HepG2 (cell line): ENCODE results near the gene DIP2C. TPM values are rescaled to one million over a fixed set of nuclear protein-coding genes. Genes with fewer than 3 reads are reported as not detected.

Experiments
- ATAC-seq: fragments of 200-7000 bp; cut with Tn5 transposase; 3 replicates; pipeline ENCODE4 v1.9.1; 2020; ENCODE audit warnings: mild to moderate bottlenecking, moderate library complexity
- BruUV-seq: library from RNA; stranded (reverse); fragments of 400-500 nt; replicated peaks from 2 replicates; lab custom pipeline; 2021; lab: Mats Ljungman, UMichigan
- CTCF ChIA-PET: fragments of 300-600 bp; formaldehyde crosslinking; extraction: SDS; loops from one replicate; lab custom pipeline; 2021; ENCODE audit warnings: low total read pairs, inconsistent platforms, low intra/inter-chr PET ratio; lab: Yijun Ruan, JAX
- POLR2A ChIA-PET: fragments of 350-600 bp; sonication (Branson Sonifier 250); formaldehyde crosslinking; loops from one replicate; lab custom pipeline; 2020; ENCODE audit warnings: antibody characterized with exemption, inconsistent platforms; lab: Yijun Ruan, JAX
- DNase-seq: peaks from one replicate; pipeline ENCODE4 v3.0.0-alpha.2; 2015; ENCODE audit warnings: low spot score
- FAIRE-seq: peaks from 3 replicates; lab custom pipeline; 2011; peaks lifted over from hg19 to GRCh38; lab: Jason Lieb, UNC
- H2AFZ ChIP-seq: one replicate; pipeline ENCODE4 v1.6.1; 2011; ENCODE audit warnings: low read length, inconsistent platforms
- H3K27ac ChIP-seq: fragments of 300-600 bp; 3 replicates; pipeline ENCODE4 v1.8.0; 2011; ENCODE audit warnings: mixed run types, mild to moderate bottlenecking, mixed read lengths, low read length, inconsistent platforms; ENCODE audit not compliant: insufficient read depth; ENCODE audit errors: extremely low read length
- H3K27me3 ChIP-seq, 2 experiments: fragments of 200-600 bp in 1 of 2; 2 replicates in 1 of 2; 3 replicates in 1 of 2; pipeline versions ENCODE4 v1.6.0 to v1.8.0; 2011; ENCODE audit warnings: low read length in 2 of 2, mild to moderate bottlenecking in 2 of 2, moderate library complexity in 2 of 2, inconsistent platforms in 1 of 2; ENCODE audit not compliant: insufficient read depth in 2 of 2, control insufficient read depth in 1 of 2
- H3K36me3 ChIP-seq, 2 experiments: fragments of 200-600 bp in 1 of 2; replicated peaks in 1 of 2; 2 replicates in 1 of 2; 3 replicates in 1 of 2; pipeline versions ENCODE4 v1.5.1 to v1.8.0; 2011; ENCODE audit warnings: low read length in 2 of 2, inconsistent platforms in 1 of 2; ENCODE audit not compliant: insufficient read depth in 2 of 2, control insufficient read depth in 1 of 2
- H3K4me1 ChIP-seq: 2 replicates; pipeline ENCODE4 v1.5.1; 2012; ENCODE audit warnings: low read length, inconsistent platforms; ENCODE audit not compliant: insufficient read depth
- H3K4me2 ChIP-seq: 2 replicates; pipeline ENCODE4 v1.6.0; 2011; ENCODE audit warnings: low read depth, low read length, inconsistent platforms
- H3K4me3 ChIP-seq, 3 experiments: fragments of 200-600 bp in 1 of 3; sonication (generic), shearing (Covaris generic) in 1 of 3; replicated peaks in 1 of 3; 2 replicates each; pipeline ENCODE4 v1.5.1; 2011 to 2016; ENCODE audit warnings: low read length in 3 of 3, inconsistent platforms in 2 of 3, low read depth in 2 of 3, mild to moderate bottlenecking in 2 of 3, control low read depth in 1 of 3, mixed read lengths in 1 of 3; ENCODE audit not compliant: insufficient read depth in 1 of 3
- H3K79me2 ChIP-seq: one replicate; pipeline ENCODE4 v1.6.1; 2011; ENCODE audit warnings: low read length, inconsistent platforms; ENCODE audit not compliant: insufficient read depth
- H3K9ac ChIP-seq: 2 replicates; pipeline ENCODE4 v1.6.0; 2011; ENCODE audit warnings: mild to moderate bottlenecking, low read depth, low read length, inconsistent platforms; ENCODE audit not compliant: insufficient read depth
- H3K9me3 ChIP-seq: 2 replicates; pipeline ENCODE4 v1.5.1; 2012; ENCODE audit warnings: mild to moderate bottlenecking, low read length
- H4K20me1 ChIP-seq: 2 replicates; pipeline ENCODE4 v1.6.0; 2011; ENCODE audit warnings: inconsistent platforms, mild to moderate bottlenecking, low read length, moderate library complexity; ENCODE audit not compliant: insufficient read depth
- HNRNPK ChIP-seq: fragments of 200-400 bp; formaldehyde crosslinking; IDR thresholded peaks from 2 replicates; pipeline ENCODE4 v1.6.1; 2018; ENCODE audit warnings: low read length, low read depth, moderate library complexity, mild to moderate bottlenecking; ENCODE audit not compliant: poor library complexity, severe bottlenecking
- JARID2 ChIP-seq: sonication (generic); formaldehyde crosslinking; IDR thresholded peaks from 2 replicates; pipeline ENCODE4 v1.8.1; 2023; ENCODE audit warnings: missing genetic modification reagents, inconsistent platforms; ENCODE audit not compliant: insufficient replicate concordance
- PCBP1 ChIP-seq: fragments of 200-400 bp; formaldehyde crosslinking; IDR thresholded peaks from 2 replicates; pipeline ENCODE4 v1.6.1; 2017; ENCODE audit warnings: mild to moderate bottlenecking, low read depth, low read length, borderline replicate concordance
- TP53 ChIP-seq: sonication (generic); formaldehyde crosslinking; conservative IDR thresholded peaks from 2 replicates; pipeline ENCODE4 v1.4.0; 2020; ENCODE audit warnings: missing genetic modification reagents
- ZNF781 ChIP-seq: sonication (generic); formaldehyde crosslinking; IDR thresholded peaks from 2 replicates; pipeline ENCODE4 v1.5.1; 2020; ENCODE audit warnings: borderline replicate concordance, mild to moderate bottlenecking, missing genetic modification reagents; ENCODE audit errors: not compliant biosample characterization
- WGBS: methylation state at CpG from one replicate; pipeline ENCODE4 v1.1.6; 2017; ENCODE audit warnings: low lambda C conversion rate; 5-methylcytosine and 5-hydroxymethylcytosine counted together
- in situ Hi-C: cut with HindIII; loops from 2 replicates; pipeline ENCODE4 v1.10.0; 2017; ENCODE audit warnings: low pct_unique_long_range_greater_than_20kb; ENCODE audit not compliant: extremely low pct_ligation_motif_present
- intact Hi-C: fragments of 100-400 bp; cut with micrococcal nuclease; formaldehyde crosslinking; loops from one replicate; pipeline ENCODE4 v1.10.0; 2022; ENCODE audit not compliant: unreplicated experiment
- polyA plus RNA-seq, 8 experiments: library from polyadenylated mRNA; depleted of rRNA in 3 of 8; stranded (reverse) in 7 of 8; unstranded in 1 of 8; fragments of >200 nt; fragmentation: Illumina TruSeq in 4 of 8; extraction: Trizol in 4 of 8; gene quantifications; 2 replicates each; pipeline versions ENCODE4 v1.2.1 to v1.2.3, GENCODE V29; 2011 to 2016; ENCODE audit warnings: low read depth in 4 of 8, missing spikeins in 1 of 8, mixed read lengths in 1 of 8; ENCODE audit not compliant: insufficient read depth in 1 of 8
- total RNA-seq, 5 experiments: library from RNA; depleted of rRNA; stranded (reverse); fragments of >200 nt; fragmentation: Illumina TruSeq; extraction: Trizol; gene quantifications; 2 replicates each; pipeline ENCODE4 v1.2.3, GENCODE V29; 2016; ENCODE audit warnings: low read depth in 1 of 5
- TF ChIP-seq, protein P1 (sequence below): sonication (generic); formaldehyde crosslinking; IDR thresholded peaks from 2 replicates; pipeline ENCODE4 v1.4.0; 2020; ENCODE audit warnings: missing genetic modification reagents, borderline replicate concordance

Gene DIP2C
- total and polyA plus RNA-seq, 2 of the 13 experiments (the other 11 are each of a cell fraction or from before 2014, with no cell fraction given) = 2.2 to 2.7 TPM

DNA sequence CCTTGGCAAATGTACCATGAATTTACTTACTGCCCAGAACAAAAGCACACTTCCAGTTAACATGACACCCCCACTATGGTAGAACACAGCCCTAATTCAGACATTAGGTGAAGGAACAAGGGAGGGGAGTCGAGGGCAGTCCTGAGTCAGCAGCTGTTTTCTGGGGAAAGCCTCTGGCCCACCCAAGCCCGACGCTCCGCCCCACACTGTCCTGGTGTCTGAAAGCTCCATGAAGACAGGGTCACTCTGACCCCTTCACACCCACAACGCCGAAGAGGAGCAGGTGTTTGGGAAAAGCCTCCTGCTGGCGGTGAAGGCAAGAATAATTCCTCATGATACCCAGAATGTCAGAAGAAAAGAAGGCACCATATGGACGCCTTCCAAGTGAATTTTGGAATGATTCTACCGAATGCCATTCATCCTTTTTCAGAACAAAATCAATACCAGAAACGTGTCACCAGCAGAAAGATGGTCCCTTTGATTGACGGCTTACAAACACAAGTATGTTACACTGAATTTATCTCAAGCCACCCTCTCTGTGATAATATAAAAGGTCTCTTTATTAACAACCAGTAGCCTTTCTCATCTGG, 172.1 kb downstream of the DIP2C start (continued):
- TF ChIP-seq JARID2 (CRISPR knock-in tag) (no peak), TP53 (CRISPR knock-in tag) (no peak)

DNA sequence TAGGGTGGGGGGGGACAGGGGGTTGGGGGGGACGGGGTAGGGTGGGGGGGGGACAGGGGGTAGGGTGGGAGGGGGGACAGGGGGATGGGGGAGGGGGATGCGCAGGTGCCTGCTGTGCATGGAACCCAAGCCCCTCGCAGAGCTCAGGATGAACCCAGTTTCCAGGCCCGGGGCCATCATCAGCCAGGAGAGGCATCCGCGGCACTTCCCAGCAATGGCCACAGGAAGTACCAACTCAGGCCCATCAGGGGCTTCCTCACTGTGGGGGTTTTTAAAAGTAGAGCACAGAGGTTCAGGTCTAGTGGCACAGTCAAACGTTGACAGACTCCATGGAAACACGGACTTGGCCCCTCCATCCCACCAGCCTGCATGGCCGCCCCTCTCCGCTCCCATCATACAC, 172.7 kb downstream of the DIP2C start:
- DNase-seq = no peak
- Histone ChIP-seq H3K27me3 (no peaks in the 10 kb centered on the region), H3K4me2 (no peak overlapping the region)
- TF ChIP-seq, protein P1, sequence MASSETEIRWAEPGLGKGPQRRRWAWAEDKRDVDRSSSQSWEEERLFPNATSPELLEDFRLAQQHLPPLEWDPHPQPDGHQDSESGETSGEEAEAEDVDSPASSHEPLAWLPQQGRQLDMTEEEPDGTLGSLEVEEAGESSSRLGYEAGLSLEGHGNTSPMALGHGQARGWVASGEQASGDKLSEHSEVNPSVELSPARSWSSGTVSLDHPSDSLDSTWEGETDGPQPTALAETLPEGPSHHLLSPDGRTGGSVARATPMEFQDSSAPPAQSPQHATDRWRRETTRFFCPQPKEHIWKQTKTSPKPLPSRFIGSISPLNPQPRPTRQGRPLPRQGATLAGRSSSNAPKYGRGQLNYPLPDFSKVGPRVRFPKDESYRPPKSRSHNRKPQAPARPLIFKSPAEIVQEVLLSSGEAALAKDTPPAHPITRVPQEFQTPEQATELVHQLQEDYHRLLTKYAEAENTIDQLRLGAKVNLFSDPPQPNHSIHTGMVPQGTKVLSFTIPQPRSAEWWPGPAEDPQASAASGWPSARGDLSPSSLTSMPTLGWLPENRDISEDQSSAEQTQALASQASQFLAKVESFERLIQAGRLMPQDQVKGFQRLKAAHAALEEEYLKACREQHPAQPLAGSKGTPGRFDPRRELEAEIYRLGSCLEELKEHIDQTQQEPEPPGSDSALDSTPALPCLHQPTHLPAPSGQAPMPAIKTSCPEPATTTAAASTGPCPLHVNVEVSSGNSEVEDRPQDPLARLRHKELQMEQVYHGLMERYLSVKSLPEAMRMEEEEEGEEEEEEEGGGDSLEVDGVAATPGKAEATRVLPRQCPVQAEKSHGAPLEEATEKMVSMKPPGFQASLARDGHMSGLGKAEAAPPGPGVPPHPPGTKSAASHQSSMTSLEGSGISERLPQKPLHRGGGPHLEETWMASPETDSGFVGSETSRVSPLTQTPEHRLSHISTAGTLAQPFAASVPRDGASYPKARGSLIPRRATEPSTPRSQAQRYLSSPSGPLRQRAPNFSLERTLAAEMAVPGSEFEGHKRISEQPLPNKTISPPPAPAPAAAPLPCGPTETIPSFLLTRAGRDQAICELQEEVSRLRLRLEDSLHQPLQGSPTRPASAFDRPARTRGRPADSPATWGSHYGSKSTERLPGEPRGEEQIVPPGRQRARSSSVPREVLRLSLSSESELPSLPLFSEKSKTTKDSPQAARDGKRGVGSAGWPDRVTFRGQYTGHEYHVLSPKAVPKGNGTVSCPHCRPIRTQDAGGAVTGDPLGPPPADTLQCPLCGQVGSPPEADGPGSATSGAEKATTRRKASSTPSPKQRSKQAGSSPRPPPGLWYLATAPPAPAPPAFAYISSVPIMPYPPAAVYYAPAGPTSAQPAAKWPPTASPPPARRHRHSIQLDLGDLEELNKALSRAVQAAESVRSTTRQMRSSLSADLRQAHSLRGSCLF (CRISPR knock-in tag) = no peak
- TF ChIP-seq ZNF781 (no peak), HNRNPK (peak; percentile 50), PCBP1 (0 out of 2 replicates have a peak, but pooled peaks have one; percentile 80)
- TF ChIP-seq, all 625 proteins: peak for 2
- CTCF ChIA-PET = no interaction called here
- FAIRE-seq (no peak), ATAC-seq (no peak; the same call in 2 of the 3 replicates)
- H3K4me1 ChIP-seq = peaks cover 24% of the 10 kb centered on the region
- H3K9me3 ChIP-seq = no peaks in the 10 kb centered on the region
- in situ Hi-C loops (no loop called here), intact Hi-C loops (no loop called here)
- H3K36me3 ChIP-seq = no peaks in the 10 kb centered on the region
- BruUV-seq = no TSS peak
- 72% methylated on average over 8 of the region's 10 CpGs for WGBS
- POLR2A ChIA-PET = no interaction called here
- H2AFZ ChIP-seq = no peak overlapping the region
- no peak overlapping the region for H3K4me3 ChIP-seq
- H3K79me2 ChIP-seq = no peaks in the 10 kb centered on the region
- H3K27ac ChIP-seq = no peak overlapping the region
- H4K20me1 ChIP-seq = no peaks in the 10 kb centered on the region; the same call in 1 of the 2 replicates
- no peak overlapping the region for H3K9ac ChIP-seq
